HEK293 (cell line): ENCODE measurements around the gene CSRP1.

ENCODE experiments used
- FEZF1 ChIP-seq: fragments of 450-650 bp; formaldehyde crosslinking; IDR thresholded peaks from 2 replicates; pipeline ENCODE4 v1.5.1; 2016; ENCODE audit warnings: missing biosample characterization, missing genetic modification characterization
- INSM2 ChIP-seq: fragments of 450-650 bp; formaldehyde crosslinking; IDR thresholded peaks from 2 replicates; pipeline ENCODE4 v1.5.1; 2016; ENCODE audit warnings: missing biosample characterization, missing genetic modification characterization
- KLF17 ChIP-seq: fragments of 450-650 bp; formaldehyde crosslinking; IDR thresholded peaks from 2 replicates; pipeline ENCODE4 v1.5.1; 2016; ENCODE audit warnings: missing biosample characterization, missing genetic modification characterization
- KLF7 ChIP-seq: fragments of 450-650 bp; formaldehyde crosslinking; IDR thresholded peaks from 2 replicates; pipeline ENCODE4 v1.5.1; 2016; ENCODE audit warnings: missing biosample characterization, missing genetic modification characterization, borderline replicate concordance
- KLF8 ChIP-seq: fragments of 450-650 bp; formaldehyde crosslinking; IDR thresholded peaks from 2 replicates; pipeline ENCODE4 v1.5.1; 2016; ENCODE audit warnings: missing biosample characterization, missing genetic modification characterization
- PRDM4 ChIP-seq: fragments of 450-650 bp; formaldehyde crosslinking; IDR thresholded peaks from 2 replicates; pipeline ENCODE4 v1.5.1; 2017; ENCODE audit warnings: missing biosample characterization, missing genetic modification characterization
- RBAK ChIP-seq: fragments of 450-650 bp; formaldehyde crosslinking; IDR thresholded peaks from 2 replicates; pipeline ENCODE4 v1.5.1; 2016; ENCODE audit warnings: missing biosample characterization, missing genetic modification characterization
- SP7 ChIP-seq: fragments of 450-650 bp; formaldehyde crosslinking; IDR thresholded peaks from 2 replicates; pipeline ENCODE4 v1.5.1; 2016; ENCODE audit warnings: missing biosample characterization, missing genetic modification characterization
- TSHZ1 ChIP-seq: fragments of 450-650 bp; formaldehyde crosslinking; IDR thresholded peaks from 2 replicates; pipeline ENCODE4 v1.5.1; 2016; ENCODE audit warnings: missing biosample characterization, missing genetic modification characterization, borderline replicate concordance
- ZFHX2 ChIP-seq: fragments of 450-650 bp; formaldehyde crosslinking; conservative IDR thresholded peaks from 2 replicates; pipeline ENCODE4 v1.5.1; 2016; ENCODE audit warnings: missing biosample characterization, missing genetic modification characterization
- ZNF10 ChIP-seq: fragments of 450-650 bp; formaldehyde crosslinking; IDR thresholded peaks from 2 replicates; pipeline ENCODE4 v1.5.1; 2017; ENCODE audit warnings: missing biosample characterization, missing genetic modification characterization
- ZNF174 ChIP-seq: fragments of 450-650 bp; formaldehyde crosslinking; IDR thresholded peaks from 2 replicates; pipeline ENCODE4 v1.5.0; 2017; ENCODE audit warnings: missing biosample characterization, mild to moderate bottlenecking, missing genetic modification characterization
- ZNF175 ChIP-seq: fragments of 450-650 bp; formaldehyde crosslinking; IDR thresholded peaks from 2 replicates; pipeline ENCODE4 v1.5.1; 2016; ENCODE audit warnings: missing biosample characterization, missing genetic modification characterization
- ZNF223 ChIP-seq: fragments of 450-650 bp; formaldehyde crosslinking; IDR thresholded peaks from 2 replicates; pipeline ENCODE4 v1.5.1; 2016; ENCODE audit warnings: missing biosample characterization, missing genetic modification characterization
- ZNF239 ChIP-seq: fragments of 450-650 bp; formaldehyde crosslinking; IDR thresholded peaks from 2 replicates; pipeline ENCODE4 v1.5.1; 2016; ENCODE audit warnings: missing biosample characterization, missing genetic modification characterization
- ZNF26 ChIP-seq: fragments of 450-650 bp; formaldehyde crosslinking; IDR thresholded peaks from 2 replicates; pipeline ENCODE4 v1.5.1; 2016; ENCODE audit warnings: missing biosample characterization, missing genetic modification characterization
- ZNF280D ChIP-seq: fragments of 450-650 bp; formaldehyde crosslinking; IDR thresholded peaks from 2 replicates; pipeline ENCODE4 v1.5.1; 2016; ENCODE audit warnings: missing biosample characterization, missing genetic modification characterization
- ZNF449 ChIP-seq: fragments of 450-650 bp; formaldehyde crosslinking; IDR thresholded peaks from 2 replicates; pipeline ENCODE4 v1.5.1; 2017; ENCODE audit warnings: missing biosample characterization, mild to moderate bottlenecking, missing genetic modification characterization, moderate library complexity
- ZNF510 ChIP-seq: fragments of 450-650 bp; formaldehyde crosslinking; IDR thresholded peaks from 2 replicates; pipeline ENCODE4 v1.5.1; 2018; ENCODE audit warnings: mild to moderate bottlenecking, missing genetic modification characterization, missing biosample characterization; ENCODE audit not compliant: insufficient replicate concordance
- ZNF530 ChIP-seq: fragments of 450-650 bp; formaldehyde crosslinking; IDR thresholded peaks from 2 replicates; pipeline ENCODE4 v1.5.1; 2016; ENCODE audit warnings: low read depth, missing biosample characterization, missing genetic modification characterization
- ZNF621 ChIP-seq: fragments of 450-650 bp; formaldehyde crosslinking; IDR thresholded peaks from 2 replicates; pipeline ENCODE4 v1.5.1; 2017; ENCODE audit warnings: missing biosample characterization, missing genetic modification characterization
- ZNF629 ChIP-seq: fragments of 450-650 bp; formaldehyde crosslinking; IDR thresholded peaks from 2 replicates; pipeline ENCODE4 v1.5.1; 2017; ENCODE audit warnings: missing biosample characterization, missing genetic modification characterization
- ZNF670 ChIP-seq: fragments of 450-650 bp; formaldehyde crosslinking; IDR thresholded peaks from 2 replicates; pipeline ENCODE4 v1.5.1; 2016; ENCODE audit warnings: missing biosample characterization, missing genetic modification characterization, low read depth
- ZSCAN23 ChIP-seq: fragments of 450-650 bp; formaldehyde crosslinking; IDR thresholded peaks from 2 replicates; pipeline ENCODE4 v1.5.1; 2016; ENCODE audit warnings: missing biosample characterization, missing genetic modification characterization

The CSRP1 gene

GRCh38 chr1:201554789-201555592 lies 48.1 kb upstream of the CSRP1 start (continued):
- TF ChIP-seq INSM2 (tag by site-specific recombination) (peak; percentile 86), ZNF530 (tag by site-specific recombination) (no peak), ZSCAN23 (tag by site-specific recombination) (0 out of 2 replicates have a peak, but pooled peaks have one; percentile 61), ZNF621 (tag by site-specific recombination) (no peak), KLF8 (tag by site-specific recombination) (peak; percentile 51; the same call in 1 of the 2 replicates), ZNF223 (no peak), ZNF280D (tag by site-specific recombination) (no peak; the same call in 1 of the 2 replicates), KLF17 (tag by site-specific recombination) (0 out of 2 replicates have a peak, but pooled peaks have one; percentile 35), FEZF1 (0 out of 2 replicates have a peak, but pooled peaks have one; percentile 9), ZNF510 (tag by site-specific recombination) (no peak), ZNF449 (tag by site-specific recombination) (no peak), ZNF175 (tag by site-specific recombination) (no peak), KLF7 (tag by site-specific recombination) (no peak), ZFHX2 (tag by site-specific recombination) (no peak), RBAK (tag by site-specific recombination) (no peak), ZNF670 (tag by site-specific recombination) (no peak), TSHZ1 (tag by site-specific recombination) (peak; percentile 48; the same call in 1 of the 2 replicates), ZNF26 (tag by site-specific recombination) (no peak), ZNF174 (tag by site-specific recombination) (no peak), ZNF10 (peak; percentile 59; the same call in 1 of the 2 replicates), SP7 (tag by site-specific recombination) (peak; percentile 87), ZNF239 (tag by site-specific recombination) (no peak), ZNF629 (tag by site-specific recombination) (peak; percentile 96), PRDM4 (tag by site-specific recombination) (no peak)
